ENCODE results near the gene CELF1.

Gene CELF1

DNA sequence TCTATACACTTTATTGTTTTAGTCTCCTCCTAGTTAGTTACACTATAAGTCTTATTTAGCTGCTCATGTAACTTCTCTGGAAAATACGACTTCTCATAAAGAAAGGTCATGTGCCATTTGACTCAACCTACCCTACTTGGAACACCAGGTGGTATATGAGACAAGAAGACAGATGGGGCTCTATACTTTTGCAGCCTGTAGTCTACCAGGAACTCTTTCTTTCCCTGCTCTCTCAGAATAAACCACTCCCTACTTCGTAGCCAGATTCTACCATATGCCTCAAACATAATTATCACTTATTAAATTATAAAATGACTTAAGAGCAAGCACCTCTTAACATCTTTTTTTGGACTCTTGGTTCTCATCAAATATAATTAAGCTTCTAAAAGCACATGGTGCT lies 65.5 kb downstream of the CELF1 start:
- Mint-ChIP-seq H3K4me3 (no peak overlapping the region), H3K4me1 (peaks cover 3% of the 10 kb centered on the region), H3K9me3 (no peaks in the 10 kb centered on the region), H3K27me3 (no peaks in the 10 kb centered on the region), H3K36me3 (peaks cover 52% of the 10 kb centered on the region), H3K27ac (no peak overlapping the region)
- DNase-seq: no peak
- CTCF ChIA-PET: interaction anchor here (1.1 kb wide), 1 partner anchor 130 kb away, joined by 4 read pairs; no protein-coding TSS in a partner anchor

DNA sequence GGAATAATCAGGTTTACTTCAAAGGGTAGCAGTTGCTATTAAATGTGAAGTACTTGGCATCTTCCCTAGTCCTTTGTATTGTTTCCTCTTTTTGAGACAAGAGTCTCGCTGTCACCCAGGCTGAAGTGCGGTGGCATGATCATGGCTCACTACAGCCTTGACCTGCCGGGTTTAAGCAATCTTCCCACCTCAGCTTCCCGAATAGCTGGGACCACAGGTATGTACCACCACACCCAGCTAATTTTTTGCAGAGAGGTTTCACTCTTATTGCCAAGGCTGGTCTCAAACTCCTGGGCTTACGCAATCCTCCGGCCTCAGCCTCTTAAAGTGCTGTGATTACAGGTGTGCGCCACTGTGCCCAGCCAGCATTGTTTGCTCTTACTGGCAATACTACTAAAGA lies 67.8 kb downstream of the CELF1 start:
- no peak for DNase-seq
- H3K4me3 Mint-ChIP-seq: no peak overlapping the region
- H3K4me1 Mint-ChIP-seq: peaks cover 3% of the 10 kb centered on the region
- peaks cover 63% of the 10 kb centered on the region for H3K36me3 Mint-ChIP-seq
- H3K27me3 Mint-ChIP-seq: no peaks in the 10 kb centered on the region
- CTCF ChIA-PET: no interaction called here
- no peaks in the 10 kb centered on the region for H3K9me3 Mint-ChIP-seq
- no peak overlapping the region for H3K27ac Mint-ChIP-seq

GRCh38 chr11:47483457-47483856 lies 69.5 kb downstream of the CELF1 start:
- no peaks in the 10 kb centered on the region for H3K9me3 Mint-ChIP-seq
- no peak overlapping the region for H3K27ac Mint-ChIP-seq
- DNase-seq: no peak
- CTCF ChIA-PET: no interaction called here
- no peak overlapping the region for H3K4me3 Mint-ChIP-seq
- no peaks in the 10 kb centered on the region for H3K4me1 Mint-ChIP-seq
- no peaks in the 10 kb centered on the region for H3K27me3 Mint-ChIP-seq
- H3K36me3 Mint-ChIP-seq: peaks cover 72% of the 10 kb centered on the region

- no peaks in the 10 kb centered on the region for H3K27me3 Mint-ChIP-seq
- no peak overlapping the region for H3K4me3 Mint-ChIP-seq
- H3K27ac Mint-ChIP-seq: no peak overlapping the region
- no peaks in the 10 kb centered on the region for H3K9me3 Mint-ChIP-seq
- DNase-seq: no peak
- no peaks in the 10 kb centered on the region for H3K4me1 Mint-ChIP-seq
- CTCF ChIA-PET: interaction anchor here (0.6 kb wide), 1 partner anchor 183 kb away, joined by 3 read pairs; no protein-coding TSS in a partner anchor
- H3K36me3 Mint-ChIP-seq: peaks cover 68% of the 10 kb centered on the region
These were observed 72.2 kb downstream of the CELF1 start for GRCh38 chr11:47480762-47481161.

DNA sequence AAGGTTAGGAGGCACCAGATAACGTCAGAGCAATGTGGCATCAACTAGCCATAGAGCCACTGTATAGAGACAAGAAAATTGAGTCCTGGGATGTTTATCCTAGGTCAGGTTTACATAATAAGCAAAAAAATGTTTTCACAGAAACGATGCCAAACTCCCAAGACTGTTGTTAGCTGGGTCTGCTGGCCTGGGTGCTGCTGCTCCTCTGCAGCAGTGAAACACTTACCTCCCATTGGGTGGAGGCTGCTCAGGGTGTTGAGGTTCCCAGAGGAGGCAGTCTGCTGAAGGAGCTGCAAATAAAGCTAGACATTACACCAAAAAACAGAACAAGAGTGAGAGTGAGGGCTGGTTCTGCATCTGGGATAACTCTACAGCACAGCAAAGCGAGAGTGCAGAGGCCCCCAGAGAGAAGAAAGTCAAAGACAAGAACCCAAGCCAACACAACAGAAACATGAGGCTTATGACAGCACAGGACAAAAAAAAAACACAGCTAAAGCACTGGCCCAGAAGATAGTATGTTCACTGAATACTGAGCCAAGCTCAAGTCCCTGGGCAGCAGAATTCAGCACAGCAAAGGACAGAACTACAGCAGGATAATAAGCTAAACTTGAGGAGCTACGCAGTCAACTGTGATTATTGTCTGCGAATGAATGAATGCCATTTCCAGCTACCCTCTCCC lies 74.1 kb downstream of the CELF1 start:
- peaks cover 66% of the 10 kb centered on the region for H3K36me3 Mint-ChIP-seq
- no peaks in the 10 kb centered on the region for H3K27me3 Mint-ChIP-seq

GRCh38 chr11:47477753-47478152 lies 75.2 kb downstream of the CELF1 start:
- Mint-ChIP-seq H3K4me3 (no peak overlapping the region), H3K4me1 (no peaks in the 10 kb centered on the region), H3K27ac (no peak overlapping the region), H3K9me3 (no peaks in the 10 kb centered on the region), H3K27me3 (no peaks in the 10 kb centered on the region), H3K36me3 (peaks cover 66% of the 10 kb centered on the region)
- no peak for DNase-seq
- CTCF ChIA-PET: no interaction called here

More for the DNA sequence above, 74.1 kb downstream of the CELF1 start:
- CTCF ChIA-PET: interaction anchor here (0.7 kb wide), 1 partner anchor 87 kb away, joined by 3 read pairs; no protein-coding TSS in a partner anchor
- Mint-ChIP-seq H3K4me3 (no peak overlapping the region), H3K9me3 (no peaks in the 10 kb centered on the region), H3K27ac (no peak overlapping the region), H3K4me1 (no peaks in the 10 kb centered on the region)
- DNase-seq: no peak

DNA sequence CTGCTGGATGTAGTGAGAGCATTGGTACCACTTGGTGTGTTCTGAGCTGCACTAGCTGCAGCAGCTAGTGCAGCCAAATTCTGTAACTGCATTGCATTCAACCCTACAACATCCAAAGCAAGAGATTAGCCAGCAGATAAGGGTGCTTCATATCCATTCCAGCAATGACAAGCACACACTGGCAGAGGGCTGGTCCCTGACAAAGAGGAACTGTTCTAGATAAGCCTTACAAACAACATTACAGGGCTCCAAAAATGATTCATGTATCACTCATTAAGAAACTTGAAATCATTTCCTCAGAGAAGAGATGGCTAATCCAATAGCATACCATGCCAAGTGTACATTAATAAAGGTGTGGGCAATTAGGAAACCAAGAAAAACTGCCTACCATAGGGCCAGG lies 75.6 kb downstream of the CELF1 start:
- no peak overlapping the region for H3K27ac Mint-ChIP-seq
- CTCF ChIA-PET: no interaction called here
- no peak overlapping the region for H3K4me3 Mint-ChIP-seq
- no peaks in the 10 kb centered on the region for H3K9me3 Mint-ChIP-seq
- no peak for DNase-seq
- H3K4me1 Mint-ChIP-seq: no peaks in the 10 kb centered on the region
- H3K36me3 Mint-ChIP-seq: peaks cover 65% of the 10 kb centered on the region
- no peaks in the 10 kb centered on the region for H3K27me3 Mint-ChIP-seq

GRCh38 chr11:47470671-47471070 lies 82.3 kb downstream of the CELF1 start:
- CTCF ChIA-PET: no interaction called here
- no peak for DNase-seq
- Mint-ChIP-seq H3K36me3 (peaks cover 54% of the 10 kb centered on the region), H3K9me3 (no peaks in the 10 kb centered on the region), H3K27ac (no peak overlapping the region), H3K4me3 (no peak overlapping the region), H3K27me3 (no peaks in the 10 kb centered on the region), H3K4me1 (no peaks in the 10 kb centered on the region)

- H3K27ac Mint-ChIP-seq: no peak overlapping the region
- no peak overlapping the region for H3K4me3 Mint-ChIP-seq
- H3K27me3 Mint-ChIP-seq: no peaks in the 10 kb centered on the region
- no peaks in the 10 kb centered on the region for H3K4me1 Mint-ChIP-seq
- H3K9me3 Mint-ChIP-seq: no peaks in the 10 kb centered on the region
- peaks cover 57% of the 10 kb centered on the region for H3K36me3 Mint-ChIP-seq
- DNase-seq: no peak
- CTCF ChIA-PET: no interaction called here
These were observed 83.4 kb downstream of the CELF1 start for GRCh38 chr11:47469361-47470179.

DNA sequence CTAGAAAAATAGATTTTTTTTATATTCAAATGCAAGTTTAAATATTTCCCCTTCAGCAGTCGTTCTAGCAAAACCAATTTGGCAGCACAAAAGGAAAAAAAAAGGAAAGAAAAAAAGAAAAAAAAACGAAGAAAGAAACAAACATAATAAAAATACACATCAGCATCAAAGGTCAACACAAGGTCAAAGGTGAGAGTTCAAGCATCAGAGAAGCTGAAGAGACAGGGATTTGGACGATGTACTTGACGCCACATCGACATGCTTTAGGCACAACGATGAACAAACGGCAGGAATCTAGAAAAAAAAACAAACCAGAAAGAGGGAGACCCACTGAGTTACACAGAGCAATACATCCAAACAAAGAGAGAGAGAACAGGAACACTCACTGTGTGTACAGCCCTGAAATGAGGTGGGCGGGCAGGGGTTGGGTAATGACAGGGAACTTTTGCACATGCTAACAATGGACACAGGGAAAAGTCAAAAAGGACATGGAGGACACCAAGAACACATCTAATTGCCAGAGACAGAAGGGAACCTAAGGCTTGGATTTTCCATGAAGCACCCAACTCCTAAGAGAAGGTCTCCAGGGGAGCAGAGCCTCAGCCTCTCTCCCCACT lies 84.2 kb downstream of the CELF1 start:
- Mint-ChIP-seq H3K27ac (no peak overlapping the region), H3K36me3 (peaks cover 50% of the 10 kb centered on the region)

DNA sequence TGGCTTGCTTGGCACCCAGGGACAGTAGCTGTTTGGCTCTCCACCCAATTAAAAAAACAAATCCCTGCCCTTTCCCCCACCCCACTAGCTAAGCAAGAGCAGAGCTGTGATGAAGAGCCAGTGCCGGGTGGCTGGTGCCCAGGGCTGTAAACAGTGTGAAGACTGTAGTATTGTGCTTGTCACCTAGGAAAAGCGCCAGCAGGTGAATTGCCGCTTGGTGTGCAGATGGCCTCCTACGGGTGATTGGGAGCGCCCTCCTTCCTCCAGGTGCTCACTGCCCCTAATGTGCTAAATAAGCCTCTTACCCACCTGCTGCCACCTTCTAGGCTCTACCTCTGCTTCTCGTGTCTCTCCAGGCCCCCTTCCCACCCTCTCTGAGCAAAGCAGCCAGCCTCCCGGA lies 85.6 kb downstream of the CELF1 start:
- Mint-ChIP-seq H3K4me3 (no peak overlapping the region), H3K4me1 (no peaks in the 10 kb centered on the region), H3K9me3 (no peaks in the 10 kb centered on the region), H3K27me3 (no peaks in the 10 kb centered on the region), H3K36me3 (peaks cover 41% of the 10 kb centered on the region), H3K27ac (no peak overlapping the region)
- DNase-seq: no peak
- CTCF ChIA-PET: interaction anchor here (1.5 kb wide), 1 partner anchor 13 kb away, joined by 3 read pairs; no protein-coding TSS in a partner anchor

More for the DNA sequence above, 84.2 kb downstream of the CELF1 start:
- Mint-ChIP-seq H3K4me1 (no peaks in the 10 kb centered on the region), H3K27me3 (no peaks in the 10 kb centered on the region), H3K9me3 (no peaks in the 10 kb centered on the region), H3K4me3 (no peak overlapping the region)
- no peak for DNase-seq
- CTCF ChIA-PET: no interaction called here

GRCh38 chr11:47466701-47467250 lies 86.2 kb downstream of the CELF1 start:
- Mint-ChIP-seq H3K4me1 (no peaks in the 10 kb centered on the region), H3K4me3 (no peak overlapping the region), H3K27me3 (no peaks in the 10 kb centered on the region), H3K36me3 (peaks cover 43% of the 10 kb centered on the region), H3K27ac (peak overlapping the region; percentile 3), H3K9me3 (no peaks in the 10 kb centered on the region)
- no peak for DNase-seq
- CTCF ChIA-PET: interaction anchor here (1.5 kb wide), 1 partner anchor 13 kb away, joined by 3 read pairs; no protein-coding TSS in a partner anchor

DNA sequence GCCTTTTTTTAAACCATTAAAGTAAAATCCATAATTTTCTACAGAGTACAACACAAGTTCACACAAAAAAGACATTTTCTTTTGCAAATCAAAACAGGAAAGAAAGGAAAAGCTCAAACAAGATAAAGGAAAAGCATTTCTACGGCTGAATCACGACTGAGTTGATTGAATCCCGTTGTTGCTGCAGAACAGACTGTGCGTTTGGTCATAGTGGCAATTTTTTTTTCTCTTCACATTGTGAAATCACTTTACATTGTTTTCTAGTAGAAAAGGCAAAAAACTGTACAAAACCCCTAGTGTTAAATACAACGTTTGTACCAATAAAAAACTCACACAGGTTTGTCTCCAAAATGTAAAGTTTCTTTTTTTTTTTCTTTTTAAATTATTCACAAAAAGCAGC lies 86.7 kb downstream of the CELF1 start:
- Mint-ChIP-seq H3K27me3 (no peaks in the 10 kb centered on the region), H3K4me3 (no peak overlapping the region), H3K4me1 (no peaks in the 10 kb centered on the region), H3K9me3 (no peaks in the 10 kb centered on the region), H3K27ac (no peak overlapping the region), H3K36me3 (peaks cover 39% of the 10 kb centered on the region)
- no peak for DNase-seq
- CTCF ChIA-PET: interaction anchor here (1.5 kb wide), 1 partner anchor 12 kb away, joined by 3 read pairs; no protein-coding TSS in a partner anchor

DNA sequence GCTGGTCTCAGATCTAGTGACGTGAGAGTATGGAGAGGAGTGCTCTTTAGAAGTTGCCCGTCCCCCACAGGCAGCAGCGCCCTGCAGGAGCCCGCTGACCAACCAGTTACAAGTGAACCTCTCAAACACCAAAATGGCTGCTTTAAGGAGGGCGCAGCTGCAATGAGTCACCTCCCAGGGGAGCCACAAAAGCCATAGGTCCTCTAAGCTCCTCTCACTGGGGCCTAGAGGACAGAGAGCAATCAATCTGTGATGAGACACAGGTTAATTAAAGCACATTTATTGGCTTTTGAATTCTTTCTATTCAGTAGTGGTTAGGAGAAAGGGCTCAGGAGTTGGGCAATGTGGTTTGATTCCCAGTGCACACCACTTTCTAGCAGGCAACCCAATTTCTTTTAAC lies 88.4 kb downstream of the CELF1 start:
- CTCF ChIA-PET: no interaction called here
- H3K4me3 Mint-ChIP-seq: no peak overlapping the region
- H3K9me3 Mint-ChIP-seq: no peaks in the 10 kb centered on the region
- no peaks in the 10 kb centered on the region for H3K4me1 Mint-ChIP-seq
- DNase-seq: no peak
- H3K36me3 Mint-ChIP-seq: peaks cover 25% of the 10 kb centered on the region
- no peaks in the 10 kb centered on the region for H3K27me3 Mint-ChIP-seq
- no peak overlapping the region for H3K27ac Mint-ChIP-seq
